ELR (cell line): Measurements from ENCODE around the gene HOXC11.

Experiments
- DNase-seq: peaks from one replicate; pipeline ENCODE4 v3.0.0-alpha.2; 2015; ENCODE audit warnings: low read depth

HOXC11 gene

DNA sequence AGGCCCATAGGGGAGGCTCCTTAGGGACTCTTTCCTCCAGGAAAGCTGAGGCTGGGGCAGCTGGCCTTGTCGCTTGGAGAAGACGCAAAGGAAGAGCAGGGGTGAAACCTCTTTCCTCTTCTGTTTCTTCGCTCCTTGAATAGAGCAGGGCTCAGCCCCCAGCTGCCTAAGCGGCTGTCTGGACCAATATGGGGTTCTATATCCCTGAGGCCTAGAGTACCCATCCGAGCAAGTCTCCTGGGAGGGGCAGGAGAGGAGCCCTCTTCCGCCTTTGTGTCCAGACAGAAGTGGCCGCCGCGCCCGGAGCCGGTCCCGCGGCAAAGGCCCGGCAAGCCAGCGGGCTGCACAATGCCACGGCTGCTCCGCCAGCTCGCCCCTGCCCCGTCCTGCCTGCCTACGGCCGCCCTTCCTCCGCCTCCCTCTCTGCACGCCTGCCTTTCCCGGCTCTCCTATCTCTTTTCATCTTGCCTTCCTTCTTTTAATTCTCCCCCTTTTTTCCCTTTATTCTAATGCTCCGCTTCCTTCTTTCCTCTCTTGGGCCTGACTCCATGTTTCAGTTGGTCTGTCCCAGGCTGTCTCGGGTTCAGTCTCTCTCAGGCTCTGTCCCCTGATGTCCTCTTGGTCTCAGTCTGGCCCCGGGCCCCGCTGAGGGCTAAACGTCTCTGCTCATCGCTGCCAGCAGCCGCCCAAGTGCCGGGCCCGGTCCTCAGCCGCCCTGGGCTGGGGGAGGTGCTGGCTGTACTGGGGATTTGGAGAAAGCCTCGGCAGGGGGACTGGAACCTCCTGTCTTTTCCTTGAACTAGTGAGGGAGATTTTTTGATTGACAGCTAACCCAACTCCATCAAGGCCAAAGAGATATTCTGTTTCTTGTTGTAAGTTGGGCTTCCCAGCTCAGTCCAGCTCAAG is 24.5 kb downstream of the HOXC11 start:
- no peak for DNase-seq

DNA sequence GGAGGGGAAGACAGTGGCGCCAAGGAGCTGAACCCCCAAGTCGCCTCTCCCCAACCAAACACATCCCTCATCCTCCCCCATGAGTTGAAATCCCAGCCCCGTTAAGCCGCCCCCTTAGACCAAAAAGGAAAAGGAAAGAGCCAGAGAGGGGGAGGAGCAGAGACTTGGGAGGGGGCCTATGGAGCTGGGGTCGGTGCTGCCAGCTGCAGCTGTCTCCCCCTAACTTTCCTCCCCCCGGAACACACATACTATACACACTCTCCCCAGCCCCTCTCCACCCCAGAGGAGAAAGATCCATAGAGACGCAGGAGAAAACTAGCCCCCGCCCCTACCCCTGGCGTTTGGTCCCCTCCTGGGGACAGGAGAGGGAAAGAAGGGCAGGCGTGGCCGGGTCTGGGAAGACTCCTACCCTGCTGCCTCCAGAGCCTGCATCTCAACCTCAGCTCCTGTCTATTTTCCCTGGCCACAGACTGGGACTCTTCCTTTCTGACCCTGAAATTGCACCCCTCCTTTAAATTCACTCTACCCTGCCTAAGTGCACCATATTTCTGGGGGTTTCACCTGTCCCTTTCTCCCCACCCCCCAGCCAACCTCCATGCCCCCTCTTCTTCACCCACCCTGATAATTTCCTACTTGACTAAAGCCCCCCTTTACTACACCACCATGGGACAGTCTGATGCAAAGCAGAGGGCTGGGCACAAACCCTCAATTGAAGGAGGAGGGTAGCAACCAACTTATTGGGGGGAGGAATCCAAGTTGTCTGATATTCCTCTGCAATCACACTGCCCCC is 25.4 kb downstream of the HOXC11 start:
- DNase-seq: no peak

GRCh38 chr12:53998900-53999236 is 25.9 kb downstream of the HOXC11 start:
- DNase-seq: no peak

GRCh38 chr12:53999559-54000115 is 26.7 kb downstream of the HOXC11 start:
- DNase-seq: peak; percentile 91

DNA sequence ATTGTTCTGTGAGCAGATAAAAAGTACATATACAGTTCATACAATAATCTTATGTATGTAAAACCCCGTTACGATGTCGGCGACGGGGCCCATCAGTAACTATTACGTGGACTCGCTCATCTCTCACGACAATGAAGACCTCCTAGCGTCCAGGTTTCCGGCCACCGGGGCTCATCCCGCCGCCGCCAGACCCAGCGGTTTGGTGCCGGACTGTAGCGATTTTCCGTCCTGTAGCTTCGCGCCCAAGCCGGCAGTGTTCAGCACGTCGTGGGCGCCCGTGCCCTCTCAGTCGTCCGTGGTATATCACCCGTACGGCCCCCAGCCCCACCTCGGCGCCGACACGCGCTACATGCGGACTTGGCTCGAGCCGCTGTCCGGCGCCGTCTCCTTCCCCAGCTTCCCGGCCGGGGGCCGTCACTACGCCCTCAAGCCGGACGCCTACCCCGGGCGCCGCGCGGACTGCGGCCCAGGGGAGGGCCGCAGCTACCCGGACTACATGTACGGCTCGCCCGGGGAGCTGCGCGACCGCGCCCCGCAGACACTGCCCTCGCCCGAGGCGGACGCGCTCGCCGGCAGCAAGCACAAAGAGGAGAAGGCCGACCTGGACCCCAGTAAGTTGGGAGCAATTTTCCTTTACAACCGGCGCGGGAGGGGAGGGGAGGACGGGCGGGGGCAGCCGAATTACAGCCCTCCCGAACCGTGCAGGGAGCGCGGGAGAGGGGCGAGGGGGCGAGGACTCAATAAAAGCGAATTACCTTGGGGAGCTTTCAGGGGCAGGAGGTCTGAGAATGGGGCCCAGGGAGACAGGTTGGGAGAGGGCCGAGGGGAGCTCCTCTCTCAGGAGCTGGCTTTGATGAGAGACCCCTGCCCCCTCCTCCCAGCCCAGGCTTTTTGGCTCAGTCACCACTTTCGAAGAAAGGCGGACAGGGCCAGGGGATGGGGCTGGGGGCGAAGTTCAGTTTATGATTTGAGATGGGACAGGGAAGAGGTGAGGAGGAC is 27.5 kb downstream of the HOXC11 start, which contains the start of gene HOXC9:
HOXC9 (plus strand) TSS at position 46 of the 999 bp plus-strand sequence; CDS start at position 74, 28 bp downstream.
- DNase-seq: peak; percentile 67

DNA sequence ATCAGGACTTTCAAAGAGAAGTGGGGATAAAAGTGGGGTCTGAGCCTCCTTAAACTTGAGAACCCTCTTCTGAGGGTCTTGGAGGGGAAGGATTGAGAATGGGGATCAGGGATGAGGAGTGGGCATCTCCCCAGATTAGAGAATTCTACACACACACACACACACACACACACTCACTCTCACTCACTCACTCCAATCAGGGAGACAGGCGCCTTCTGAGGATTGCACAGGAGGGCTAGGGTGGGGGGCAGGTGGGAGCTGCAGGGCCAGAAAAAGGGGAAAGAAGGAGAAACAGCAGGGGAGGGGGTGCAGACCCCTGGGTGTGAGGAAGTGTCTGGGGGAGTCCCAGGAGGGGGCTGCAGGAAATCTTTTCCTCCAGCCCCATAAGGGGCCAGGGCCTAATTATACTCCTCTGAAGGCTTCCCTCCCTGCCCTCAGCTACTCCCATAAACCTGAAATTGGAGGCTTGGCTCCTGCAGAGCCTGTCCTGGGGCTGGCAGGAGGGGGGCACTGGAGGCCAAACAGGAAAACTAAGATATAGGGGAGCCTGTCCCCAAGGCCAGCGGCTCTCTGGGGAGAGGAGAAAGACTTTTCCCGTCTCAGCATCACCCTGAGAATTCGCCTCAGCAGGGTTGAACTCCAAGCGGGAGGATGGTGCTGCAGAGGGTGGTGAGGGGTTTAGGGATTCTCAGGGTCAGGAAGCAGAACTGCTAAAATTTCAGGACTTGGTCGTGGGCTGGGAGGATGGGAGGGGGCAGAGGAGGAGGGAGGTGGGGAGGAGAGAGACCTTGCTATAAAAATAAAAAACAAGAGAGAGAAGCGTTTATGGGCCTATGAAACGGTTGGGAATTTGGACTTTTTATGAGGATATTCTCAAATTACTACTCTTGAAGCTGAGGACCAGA is 28.6 kb downstream of the HOXC11 start:
- no peak for DNase-seq

- DNase-seq: no peak
These were observed 29.5 kb downstream of the HOXC11 start for GRCh38 chr12:54002278-54002914.

DNA sequence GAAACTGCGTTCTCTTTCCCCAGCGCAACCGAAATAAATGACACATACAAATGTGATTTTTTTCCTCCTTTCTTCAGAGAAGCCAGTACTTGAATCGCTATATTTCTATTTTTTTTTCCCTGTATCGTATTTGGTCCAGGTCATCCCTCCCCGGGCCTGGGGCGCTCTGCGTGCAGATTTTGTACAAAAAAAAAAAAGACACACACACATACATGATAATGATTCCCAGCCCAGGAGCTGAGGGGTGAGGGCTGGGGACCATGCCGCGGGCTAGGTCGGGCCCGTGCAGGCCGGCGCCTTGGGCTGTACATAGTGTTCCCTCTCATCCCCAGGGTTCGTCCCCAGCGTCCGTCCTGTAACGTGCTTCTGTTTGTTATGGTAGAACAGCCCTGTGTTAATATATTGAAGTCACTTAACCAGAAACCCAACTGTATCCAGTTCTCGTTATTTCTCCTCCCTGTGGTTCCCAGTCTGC is 30.0 kb downstream of the HOXC11 start:
- DNase-seq: no peak

GRCh38 chr12:54003625-54004024 is 30.7 kb downstream of the HOXC11 start:
- no peak for DNase-seq

- peak; percentile 51 for DNase-seq
These were observed 31.3 kb downstream of the HOXC11 start for GRCh38 chr12:54004063-54004840.

- no peak for DNase-seq
These were observed 32.1 kb downstream of the HOXC11 start for GRCh38 chr12:54004841-54005530.

DNA sequence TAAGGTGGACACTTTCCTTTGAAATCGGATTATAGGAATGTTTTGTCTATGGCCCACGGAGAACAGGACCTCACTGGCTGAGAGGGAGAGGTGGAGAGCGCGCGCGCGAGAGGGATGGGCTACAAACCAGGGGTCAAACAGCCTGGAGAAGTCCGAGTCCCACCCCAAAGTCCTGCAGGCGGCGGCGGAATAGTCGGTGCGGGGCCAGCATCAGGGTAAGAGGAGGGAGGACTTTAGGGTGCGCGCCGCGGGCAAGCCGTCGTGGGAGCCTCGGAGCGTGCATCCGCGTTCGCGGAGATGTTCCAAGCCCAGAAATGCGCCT is 32.6 kb downstream of the HOXC11 start:
- DNase-seq: no peak

GRCh38 chr12:54005853-54006558 is 33.1 kb downstream of the HOXC11 start:
- peak; percentile 85 for DNase-seq

- no peak for DNase-seq
These were observed 33.8 kb downstream of the HOXC11 start for GRCh38 chr12:54006559-54007220.

DNA sequence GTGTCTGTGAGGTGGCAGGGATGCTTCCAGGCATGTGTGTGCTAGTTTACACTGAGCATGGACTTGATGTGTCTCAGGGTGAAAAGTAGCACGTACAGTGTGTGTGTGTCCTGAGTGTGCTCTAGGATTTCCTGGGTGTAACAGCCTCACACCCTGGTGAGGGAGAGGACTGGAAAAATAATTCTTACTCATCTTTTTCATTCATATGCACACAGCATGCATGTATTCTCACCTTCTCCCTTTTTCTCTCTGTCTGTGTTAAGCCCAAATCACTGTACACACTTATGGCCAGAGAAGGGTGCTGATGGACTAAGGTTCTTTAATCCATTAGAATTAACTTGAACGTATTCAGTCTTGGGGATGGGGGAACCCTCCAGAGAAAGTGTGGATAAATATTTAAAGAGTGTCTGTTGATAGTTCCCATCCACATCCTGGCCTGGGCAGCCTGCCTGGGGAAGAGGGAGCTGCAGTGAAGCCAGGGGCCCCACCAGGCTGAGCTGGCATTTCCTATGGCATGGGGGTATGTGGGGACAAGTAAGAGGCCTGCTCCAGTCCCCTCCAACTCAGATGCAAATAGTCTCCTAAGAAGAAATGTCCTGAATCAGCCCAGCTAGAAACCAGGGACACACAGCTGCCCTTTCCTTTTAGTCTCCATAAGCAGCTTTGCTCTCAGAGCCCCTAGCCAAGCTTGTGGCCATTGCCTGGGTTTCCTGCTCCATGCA is 34.8 kb downstream of the HOXC11 start:
- DNase-seq: no peak

GRCh38 chr12:54008260-54008552 is 35.3 kb downstream of the HOXC11 start:
- DNase-seq: no peak
